ENCODE results near the gene TSPAN17.

Gene TSPAN17

DNA sequence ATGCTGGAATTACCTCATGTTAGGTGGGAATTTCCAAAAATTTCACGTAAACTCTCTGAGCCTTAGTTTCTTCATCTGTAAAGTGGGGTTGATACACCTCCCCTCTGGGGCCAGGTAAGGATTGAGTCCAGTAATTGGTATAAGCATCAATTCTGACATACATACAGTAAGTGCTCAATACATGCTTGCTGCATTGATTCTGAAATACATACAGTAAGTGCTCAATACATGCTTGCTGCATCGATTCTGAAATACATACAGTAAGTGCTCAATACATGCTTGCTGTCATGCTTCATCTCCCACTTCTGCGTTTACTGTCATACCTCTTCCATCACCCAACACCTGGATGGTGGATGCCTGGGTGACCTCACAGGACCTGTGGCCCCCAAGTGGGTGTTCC lies 57.1 kb downstream of the TSPAN17 start:
- no peak for DNase-seq (ENCODE audit: insufficient read length)
- TF ChIP-seq TAF1 (IDR thresholded peaks at IDR 0.05; ENCODE audit: borderline replicate concordance, low read depth, low read length) (no peak), POLR2AphosphoS5 (IDR thresholded peaks at IDR 0.05; ENCODE audit: low read depth, low read length) (no peak), POLR2A (IDR thresholded peaks at IDR 0.05; ENCODE audit: low read depth, low read length) (no peak)
- no peak for FAIRE-seq

DNA sequence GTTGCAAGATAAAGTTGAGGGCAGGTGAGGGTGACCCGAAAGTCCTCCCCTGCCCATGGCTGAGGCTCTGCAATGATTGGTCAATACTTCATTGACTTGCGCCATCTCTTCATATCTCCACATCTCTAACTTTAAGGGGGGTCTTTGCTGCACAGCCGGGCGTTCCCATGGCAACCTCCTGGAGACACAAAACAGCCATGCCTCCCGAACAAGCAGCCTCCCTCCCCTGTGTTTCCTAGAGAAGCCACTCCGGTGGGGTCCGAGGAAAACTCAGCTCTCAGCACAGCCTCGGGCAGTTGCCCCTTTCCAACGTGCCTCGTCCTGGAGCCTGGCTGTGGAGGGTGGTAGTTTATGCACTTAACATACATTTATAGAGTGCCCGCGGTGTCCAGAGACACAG lies 57.5 kb downstream of the TSPAN17 start:
- FAIRE-seq: no peak
- DNase-seq (ENCODE audit: insufficient read length): no peak
- TF ChIP-seq POLR2AphosphoS5 (IDR thresholded peaks at IDR 0.05; ENCODE audit: low read depth, low read length): no peak
- TF ChIP-seq POLR2A (IDR thresholded peaks at IDR 0.05; ENCODE audit: low read depth, low read length): no peak
- no peak for TF ChIP-seq TAF1 (IDR thresholded peaks at IDR 0.05; ENCODE audit: borderline replicate concordance, low read depth, low read length)
